RWPE2 (cell line): ENCODE data around the gene EML4.

Experiments used
- ATAC-seq: fragments of 200-7000 bp; cut with Tn5 transposase; 3 replicates; pipeline ENCODE4 v1.9.1; 2021; ENCODE audit warnings: low read depth
- DNase-seq: peaks from one replicate; pipeline ENCODE4 v3.0.0-alpha.2; 2020; ENCODE audit warnings: low spot score
- H3K27ac ChIP-seq: fragments of 450-650 bp; 2 replicates; pipeline ENCODE4 v1.5.1; 2017; ENCODE audit warnings: mild to moderate bottlenecking; ENCODE audit not compliant: poor library complexity, severe bottlenecking
- H3K27me3 ChIP-seq: fragments of 250-450 bp; sonication (Bioruptor Pico); 2 replicates; pipeline ENCODE4 v1.5.1; 2021; ENCODE audit warnings: mild to moderate bottlenecking, moderate library complexity; ENCODE audit not compliant: insufficient read depth, poor library complexity, severe bottlenecking
- H3K36me3 ChIP-seq: fragments of 250-450 bp; sonication (Bioruptor Pico); 2 replicates; pipeline ENCODE4 v1.5.1; 2020; ENCODE audit warnings: low read depth, mild to moderate bottlenecking, moderate library complexity
- H3K4me1 ChIP-seq: fragments of 250-450 bp; sonication (Bioruptor Pico); 2 replicates; pipeline ENCODE4 v1.5.1; 2021; ENCODE audit warnings: mild to moderate bottlenecking, moderate library complexity; ENCODE audit not compliant: insufficient read depth, poor library complexity, severe bottlenecking
- H3K4me3 ChIP-seq: fragments of 250-450 bp; sonication (Bioruptor Pico); 2 replicates; pipeline ENCODE4 v1.5.1; 2021; ENCODE audit warnings: mild to moderate bottlenecking, moderate library complexity; ENCODE audit not compliant: severe bottlenecking
- H3K9me3 ChIP-seq: fragments of 250-450 bp; sonication (Bioruptor Pico); 2 replicates; pipeline ENCODE4 v1.5.1; 2021; ENCODE audit warnings: mild to moderate bottlenecking, moderate library complexity; ENCODE audit not compliant: severe bottlenecking
- CTCF ChIP-seq: fragments of 450-650 bp; IDR thresholded peaks from one replicate; pipeline ENCODE4 v1.5.1; 2017; ENCODE audit warnings: mild to moderate bottlenecking, moderate library complexity; ENCODE audit not compliant: poor library complexity, severe bottlenecking

Gene EML4

GRCh38 chr2:42164046-42164445, 5.1 kb upstream of the EML4 start:
- ATAC-seq, result no peak

GRCh38 chr2:42164971-42165370, 4.2 kb upstream of the EML4 start:
- no peak for TF ChIP-seq CTCF

More at GRCh38 chr2:42164046-42164445, 5.1 kb upstream of the EML4 start:
- Histone ChIP-seq H3K27me3 (no peaks in the 10 kb centered on the region), H3K9me3 (no peaks in the 10 kb centered on the region), H3K4me3 (no peak overlapping the region), H3K27ac (no peak overlapping the region), H3K36me3 (no peaks in the 10 kb centered on the region), H3K4me1 (no peaks in the 10 kb centered on the region)
- DNase-seq, result no peak
- TF ChIP-seq CTCF, result no peak

GRCh38 chr2:42167458-42167857, 1.7 kb upstream of the EML4 start:
- Histone ChIP-seq H3K36me3 (no peaks in the 10 kb centered on the region), H3K4me3 (no peak overlapping the region), H3K27ac (no peak overlapping the region), H3K9me3 (no peaks in the 10 kb centered on the region), H3K4me1 (peaks cover 9% of the 10 kb centered on the region), H3K27me3 (no peaks in the 10 kb centered on the region)
- TF ChIP-seq CTCF, result no peak
- DNase-seq (no peak), ATAC-seq (no peak)

More at GRCh38 chr2:42164971-42165370, 4.2 kb upstream of the EML4 start:
- Histone ChIP-seq H3K4me1 (no peaks in the 10 kb centered on the region), H3K9me3 (no peaks in the 10 kb centered on the region), H3K4me3 (no peak overlapping the region), H3K27me3 (no peaks in the 10 kb centered on the region), H3K36me3 (no peaks in the 10 kb centered on the region), H3K27ac (no peak overlapping the region)
- no peak for ATAC-seq
- no peak for DNase-seq

- ATAC-seq (no peak), DNase-seq (no peak)
- Histone ChIP-seq H3K4me1 (peaks cover 13% of the 10 kb centered on the region), H3K4me3 (no peak overlapping the region), H3K27ac (no peak overlapping the region), H3K27me3 (no peaks in the 10 kb centered on the region), H3K9me3 (no peaks in the 10 kb centered on the region), H3K36me3 (no peaks in the 10 kb centered on the region)
- no peak for TF ChIP-seq CTCF
These were observed 574 bp upstream of the EML4 start for GRCh38 chr2:42168459-42169099.

- Histone ChIP-seq H3K4me1 (peaks cover 13% of the 10 kb centered on the region), H3K27ac (peak overlapping the region; percentile 32), H3K9me3 (no peaks in the 10 kb centered on the region), H3K4me3 (peak overlapping the region; percentile 74), H3K36me3 (no peaks in the 10 kb centered on the region), H3K27me3 (no peaks in the 10 kb centered on the region)
- ATAC-seq (peak; percentile 45), DNase-seq (no peak)
- no peak for TF ChIP-seq CTCF
These were observed 845 bp downstream of the EML4 start for GRCh38 chr2:42169874-42170521.
